Uterus (tissue), 2 donors: ENCODE measurements around the gene RANBP10.

Experiments used
- CTCF ChIP-seq, 4 experiments: fragments of 200-600 bp in 2 of 4; fragments of 450-650 bp in 2 of 4; sonication (generic) in 2 of 4; IDR thresholded peaks; one replicate each; pipeline ENCODE4 v1.5.1; 2016 to 2019; ENCODE audit warnings: antibody characterized with exemption in 4 of 4, mild to moderate bottlenecking in 2 of 4, moderate library complexity in 1 of 4
- POLR2A ChIP-seq, 2 donors: fragments of 450-650 bp; IDR thresholded peaks; one replicate each; pipeline ENCODE4 v1.6.1; 2016; ENCODE audit warnings: antibody characterized with exemption in 2 of 2, mild to moderate bottlenecking in 1 of 2, moderate library complexity in 1 of 2

GRCh38 chr16:67733734-67734470 is 72.5 kb downstream of the RANBP10 start:
- TF ChIP-seq POLR2A (IDR thresholded peaks at IDR 0.05): no peak
- TF ChIP-seq CTCF (IDR thresholded peaks at IDR 0.05): no peak
